Gastrocnemius medialis (tissue), 4 donors: ENCODE measurements around the gene FAP. TPM values are rescaled to one million over a fixed set of nuclear protein-coding genes. Genes with fewer than 3 reads are reported as not detected.

Experiments used
- ATAC-seq, 2 donors: fragments of 150-250 bp; one replicate each; pipeline ENCODE4 v1.9.1; 2016
- DNase-seq, 2 donors: peaks; one replicate each; pipeline ENCODE4 v3.0.0-alpha.2; 2019
- H3K27ac ChIP-seq, 4 donors: fragments of 200-600 bp; sonication (generic); 1 replicate in 1 of 4; 2 replicates in 3 of 4; pipeline ENCODE4 v1.5.1; 2016 to 2018; ENCODE audit warnings: mild to moderate bottlenecking in 2 of 4, moderate library complexity in 1 of 4
- H3K27me3 ChIP-seq, 3 donors: fragments of 200-600 bp; sonication (generic) in 2 of 3; 1 replicate in 1 of 3; 2 replicates in 2 of 3; pipeline versions ENCODE4 v1.5.1 to v1.6.0; 2016 to 2019; ENCODE audit warnings: mild to moderate bottlenecking in 1 of 3, moderate library complexity in 1 of 3
- H3K36me3 ChIP-seq, 2 donors: fragments of 200-600 bp; sonication (generic) in 1 of 2; one replicate each; pipeline ENCODE4 v1.5.1; 2017 to 2018
- H3K4me1 ChIP-seq, 2 donors: fragments of 200-600 bp; sonication (generic) in 1 of 2; one replicate each; pipeline ENCODE4 v1.5.1; 2016 to 2017; ENCODE audit warnings: mild to moderate bottlenecking in 2 of 2
- H3K4me3 ChIP-seq, 4 donors: fragments of 200-600 bp; sonication (generic) in 3 of 4; 1 replicate in 1 of 4; 2 replicates in 3 of 4; pipeline ENCODE4 v1.5.1; 2016 to 2019; ENCODE audit warnings: mild to moderate bottlenecking in 2 of 4
- H3K9me3 ChIP-seq, 3 donors: fragments of 200-600 bp; sonication (generic) in 2 of 3; 1 replicate in 1 of 3; 2 replicates in 2 of 3; pipeline ENCODE4 v1.5.1; 2016 to 2019
- CTCF ChIP-seq, 5 experiments: fragments of 450-650 bp in 3 of 5; fragments of 200-600 bp in 2 of 5; sonication (generic) in 2 of 5; IDR thresholded peaks in 4 of 5; conservative IDR thresholded peaks in 1 of 5; 1 replicate in 4 of 5; 2 replicates in 1 of 5; pipeline ENCODE4 v1.5.1; 2016 to 2019; ENCODE audit warnings: antibody characterized with exemption in 5 of 5, mild to moderate bottlenecking in 3 of 5, moderate library complexity in 3 of 5
- POLR2A ChIP-seq, 2 donors: fragments of 450-650 bp; IDR thresholded peaks; one replicate each; pipeline ENCODE4 v1.6.1; 2017; ENCODE audit warnings: antibody characterized with exemption in 2 of 2, mild to moderate bottlenecking in 2 of 2, moderate library complexity in 2 of 2
- in situ Hi-C, 4 donors: fragments of 200-750 bp; cut with MboI; loops; one replicate each; pipeline versions ENCODE4 v1.15.0 to v1.8.0; 2017; ENCODE audit warnings: low sequenced_read_pairs in 4 of 4
- intact Hi-C: fragments of 100-400 bp; cut with DNase I; formaldehyde crosslinking; loops from one replicate; pipeline ENCODE4 v1.15.1; 2023; ENCODE audit warnings: low total_unique reads
- total RNA-seq, 4 donors: library from RNA; depleted of rRNA; stranded (reverse); fragments of >200 nt; gene quantifications; one replicate each; pipeline versions ENCODE4 v1.1.0 to v1.2.3, GENCODE V29; 2016

FAP gene
- total RNA-seq, 4 donors from 2014 or later = 4.8 to 10.1 (median 7.0) TPM; not detected in 1

GRCh38 chr2:162256591-162256991 is 13.3 kb upstream of the FAP start:
- in situ Hi-C loops = no loop called here
- ATAC-seq (no peak), DNase-seq (no peak)
- TF ChIP-seq CTCF (IDR thresholded peaks at IDR 0.05 in 4 of 5, conservative IDR thresholded peaks at IDR 0.05 in 1 of 5) (no peak), POLR2A (IDR thresholded peaks at IDR 0.05) (no peak)
- no peaks in the 10 kb centered on the region for H3K27me3 ChIP-seq
- no peaks in the 10 kb centered on the region for H3K4me1 ChIP-seq
- no peaks in the 10 kb centered on the region for H3K9me3 ChIP-seq
- H3K36me3 ChIP-seq = no peaks in the 10 kb centered on the region
- H3K27ac ChIP-seq = no peak overlapping the region
- intact Hi-C loops = no loop called here
- no peak overlapping the region for H3K4me3 ChIP-seq

- Histone ChIP-seq H3K27ac (no peak overlapping the region), H3K4me1 (no peaks in the 10 kb centered on the region), H3K4me3 (no peak overlapping the region), H3K9me3 (no peaks in the 10 kb centered on the region), H3K27me3 (no peaks in the 10 kb centered on the region), H3K36me3 (no peaks in the 10 kb centered on the region)
- DNase-seq = no peak
- ATAC-seq = no peak
- TF ChIP-seq POLR2A (IDR thresholded peaks at IDR 0.05) = no peak
- no peak for TF ChIP-seq CTCF (IDR thresholded peaks at IDR 0.05 in 4 of 5, conservative IDR thresholded peaks at IDR 0.05 in 1 of 5)
- in situ Hi-C loops (no loop called here), intact Hi-C loops (no loop called here)
Measured at GRCh38 chr2:162254236-162254871, 11.1 kb upstream of the FAP start.

- no peaks in the 10 kb centered on the region for H3K9me3 ChIP-seq
- H3K27ac ChIP-seq = no peak overlapping the region
- ATAC-seq = no peak
- no peaks in the 10 kb centered on the region for H3K36me3 ChIP-seq
- no peak for TF ChIP-seq POLR2A (IDR thresholded peaks at IDR 0.05)
- TF ChIP-seq CTCF (IDR thresholded peaks at IDR 0.05 in 4 of 5, conservative IDR thresholded peaks at IDR 0.05 in 1 of 5) = no peak
- no peaks in the 10 kb centered on the region for H3K27me3 ChIP-seq
- intact Hi-C loops = no loop called here
- no peak for DNase-seq
- no peak overlapping the region for H3K4me3 ChIP-seq
- no peaks in the 10 kb centered on the region for H3K4me1 ChIP-seq
- in situ Hi-C loops = no loop called here
Measured at GRCh38 chr2:162253435-162253834, 10.2 kb upstream of the FAP start.

- ATAC-seq = no peak
- TF ChIP-seq CTCF (IDR thresholded peaks at IDR 0.05 in 4 of 5, conservative IDR thresholded peaks at IDR 0.05 in 1 of 5) = no peak
- TF ChIP-seq POLR2A (IDR thresholded peaks at IDR 0.05) = no peak
- no peaks in the 10 kb centered on the region for H3K9me3 ChIP-seq
- no peaks in the 10 kb centered on the region for H3K36me3 ChIP-seq
- intact Hi-C loops = no loop called here
- H3K4me3 ChIP-seq = no peak overlapping the region
- no peaks in the 10 kb centered on the region for H3K4me1 ChIP-seq
- no peaks in the 10 kb centered on the region for H3K27me3 ChIP-seq
- in situ Hi-C loops = no loop called here
- DNase-seq = no peak
- no peak overlapping the region for H3K27ac ChIP-seq
Measured at GRCh38 chr2:162252153-162252552, 8.9 kb upstream of the FAP start.

GRCh38 chr2:162245781-162246180 is 2.5 kb upstream of the FAP start:
- peaks cover 0 to 11% of the 10 kb centered on the region in 2 donors for H3K4me1 ChIP-seq
- no peak overlapping the region for H3K27ac ChIP-seq
- DNase-seq = no peak
- TF ChIP-seq POLR2A (IDR thresholded peaks at IDR 0.05) (no peak), CTCF (IDR thresholded peaks at IDR 0.05 in 4 of 5, conservative IDR thresholded peaks at IDR 0.05 in 1 of 5) (no peak)
- no peaks in the 10 kb centered on the region for H3K27me3 ChIP-seq
- H3K9me3 ChIP-seq = no peaks in the 10 kb centered on the region
- H3K36me3 ChIP-seq = no peaks in the 10 kb centered on the region
- no peak overlapping the region for H3K4me3 ChIP-seq
- no peak for ATAC-seq
- in situ Hi-C loops = no loop called here
- intact Hi-C loops = no loop called here
